GM06990 (cell line): ENCODE data around the gene VPS26A.

Experiments
- DNase-seq: peaks from one replicate; pipeline ENCODE4 v3.0.0-alpha.2; 2011; ENCODE audit not compliant: insufficient read length; ENCODE audit errors: extremely low read depth
- H3K27me3 ChIP-seq: replicated peaks from 2 replicates; pipeline ENCODE4 v1.6.0; 2011; ENCODE audit warnings: low read length; ENCODE audit not compliant: control insufficient read depth, insufficient read depth
- H3K36me3 ChIP-seq: 2 replicates; pipeline ENCODE4 v1.5.1; 2011; ENCODE audit warnings: low read length; ENCODE audit not compliant: control insufficient read depth, insufficient read depth
- H3K4me3 ChIP-seq: replicated peaks from 2 replicates; pipeline ENCODE4 v1.5.1; 2011; ENCODE audit warnings: low read depth, mild to moderate bottlenecking, control low read depth, low read length
- CTCF ChIP-seq: IDR thresholded peaks from 2 replicates; pipeline ENCODE4 v1.5.1; 2011; ENCODE audit warnings: low read length, control low read depth, mild to moderate bottlenecking, inconsistent platforms; ENCODE audit not compliant: insufficient read depth, poor library complexity, severe bottlenecking

Gene VPS26A

GRCh38 chr10:69179743-69180524 is 56.0 kb downstream of the VPS26A start, which contains the start of gene SUPV3L1:
SUPV3L1 (plus strand) TSS chr10:69180234; CDS start chr10:69180292, 58 bp downstream.
- peak; percentile 90 for DNase-seq
- Histone ChIP-seq H3K36me3 (no peaks in the 10 kb centered on the region), H3K4me3 (peak within 1 kb of the TSS; percentile 98), H3K27me3 (no peaks in the 10 kb centered on the region)
- no peak for TF ChIP-seq CTCF

- no peak for TF ChIP-seq CTCF
- no peaks in the 10 kb centered on the region for H3K27me3 ChIP-seq
- no peak for DNase-seq
- H3K4me3 ChIP-seq: peak overlapping the region; percentile 98
- H3K36me3 ChIP-seq: peaks cover 3% of the 10 kb centered on the region; the same call in 1 of the 2 replicates
Observed at GRCh38 chr10:69180525-69181204, 56.7 kb downstream of the VPS26A start.

GRCh38 chr10:69181433-69181832 is 57.5 kb downstream of the VPS26A start:
- no peak for TF ChIP-seq CTCF
- peaks cover 3% of the 10 kb centered on the region; the same call in 1 of the 2 replicates for H3K36me3 ChIP-seq
- DNase-seq: no peak
- peak overlapping the region; percentile 98 for H3K4me3 ChIP-seq
- no peaks in the 10 kb centered on the region for H3K27me3 ChIP-seq

GRCh38 chr10:69182005-69182404 is 58.0 kb downstream of the VPS26A start:
- no peak overlapping the region for H3K4me3 ChIP-seq
- no peaks in the 10 kb centered on the region for H3K27me3 ChIP-seq
- no peak for TF ChIP-seq CTCF
- DNase-seq: no peak
- H3K36me3 ChIP-seq: peaks cover 3% of the 10 kb centered on the region; the same call in 1 of the 2 replicates

GRCh38 chr10:69186524-69186923 is 62.5 kb downstream of the VPS26A start:
- TF ChIP-seq CTCF: no peak
- peaks cover 7% of the 10 kb centered on the region for H3K36me3 ChIP-seq
- H3K4me3 ChIP-seq: no peak overlapping the region
- no peak for DNase-seq
- H3K27me3 ChIP-seq: no peaks in the 10 kb centered on the region
